ENCODE measurements around the gene ROR2. TPM values are rescaled to one million over a fixed set of nuclear protein-coding genes. Genes with fewer than 3 reads are reported as not detected.

The ROR2 gene
- total RNA-seq, 4 donors from 2014 or later = 6.3 to 32.2 (median 15.1) TPM

- no peak for ATAC-seq (ENCODE audit: low FRiP score)
- no peak for TF ChIP-seq CTCF (IDR thresholded peaks at IDR 0.05)
- DNase-seq (ENCODE audit: low spot score) = no peak
These were observed 179.8 kb downstream of the ROR2 start for GRCh38 chr9:91770229-91770628.

GRCh38 chr9:91768977-91769916, 180.8 kb downstream of the ROR2 start:
- no peak for TF ChIP-seq CTCF (IDR thresholded peaks at IDR 0.05)
- DNase-seq (ENCODE audit: low spot score) (no peak), ATAC-seq (ENCODE audit: low FRiP score) (no peak)

GRCh38 chr9:91768507-91768906, 181.5 kb downstream of the ROR2 start:
- no peak for TF ChIP-seq CTCF (IDR thresholded peaks at IDR 0.05)
- ATAC-seq (ENCODE audit: low FRiP score) (no peak), DNase-seq (ENCODE audit: low spot score) (no peak)

- TF ChIP-seq CTCF (IDR thresholded peaks at IDR 0.05) = no peak
- ATAC-seq (ENCODE audit: low FRiP score) = no peak
- no peak for DNase-seq (ENCODE audit: low spot score)
These were observed 183.5 kb downstream of the ROR2 start for GRCh38 chr9:91766315-91767069.

- ATAC-seq (ENCODE audit: low FRiP score) (no peak), DNase-seq (ENCODE audit: low spot score) (no peak)
These were observed 184.7 kb downstream of the ROR2 start for GRCh38 chr9:91765296-91765695.

GRCh38 chr9:91764661-91765060, 185.4 kb downstream of the ROR2 start:
- DNase-seq (ENCODE audit: low spot score) = no peak
- no peak for ATAC-seq (ENCODE audit: low FRiP score)

More at GRCh38 chr9:91765296-91765695, 184.7 kb downstream of the ROR2 start:
- no peak for TF ChIP-seq CTCF (IDR thresholded peaks at IDR 0.05)

More at GRCh38 chr9:91764661-91765060, 185.4 kb downstream of the ROR2 start:
- TF ChIP-seq CTCF (IDR thresholded peaks at IDR 0.05) = no peak

Measured in omental fat pad (tissue), 4 donors.